HT-29 (cell line): ENCODE measurements around the gene ADCY5. TPM values are rescaled to one million over a fixed set of nuclear protein-coding genes. Genes with fewer than 3 reads are reported as not detected.

Experiments used
- DNase-seq: peaks from one replicate; pipeline ENCODE4 v3.0.0-alpha.2; 2015; ENCODE audit warnings: low spot score
- total RNA-seq: library from RNA; depleted of rRNA; stranded (reverse); fragments of >200 nt; shearing (Covaris generic); gene quantifications from 2 replicates; pipeline ENCODE4 v1.2.3, GENCODE V29; 2014

Gene ADCY5
- total RNA-seq, 1 experiment from 2014 or later, result 1.6 TPM

DNA sequence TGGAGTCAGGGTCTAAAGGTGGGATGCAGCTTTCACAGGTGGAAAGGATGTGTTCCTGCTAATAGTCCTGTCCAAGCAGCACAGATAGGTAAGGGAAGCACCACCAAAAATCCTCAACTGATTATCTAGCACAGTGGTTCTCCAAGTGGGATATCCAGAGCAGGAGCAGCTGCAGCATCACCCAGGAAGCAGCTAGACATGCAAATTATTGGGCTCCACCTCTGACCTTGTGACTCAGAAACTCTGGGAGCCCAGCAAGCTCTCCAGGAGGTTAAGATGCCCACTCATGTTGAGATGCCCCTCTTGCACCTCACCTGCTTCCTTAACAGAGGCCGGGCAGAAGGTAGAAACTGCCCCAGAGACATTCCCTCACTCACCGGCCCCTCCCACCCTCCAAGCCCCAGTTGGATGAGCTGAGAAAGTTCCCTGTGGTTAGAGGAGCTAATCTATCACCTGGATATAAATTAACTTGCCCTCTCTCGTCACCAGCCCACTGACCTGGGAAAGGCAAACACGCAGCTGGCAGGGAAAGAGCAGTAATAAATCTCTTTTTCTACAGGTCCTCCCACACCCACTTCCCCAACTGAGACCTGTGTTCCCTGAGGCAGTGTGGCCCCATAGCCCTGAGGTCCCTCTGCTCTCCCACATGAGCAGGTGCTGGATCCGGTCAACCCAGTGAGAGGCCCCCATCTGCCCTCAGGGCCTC lies 39.3 kb downstream of the ADCY5 start:
- DNase-seq, result peak; percentile 70

DNA sequence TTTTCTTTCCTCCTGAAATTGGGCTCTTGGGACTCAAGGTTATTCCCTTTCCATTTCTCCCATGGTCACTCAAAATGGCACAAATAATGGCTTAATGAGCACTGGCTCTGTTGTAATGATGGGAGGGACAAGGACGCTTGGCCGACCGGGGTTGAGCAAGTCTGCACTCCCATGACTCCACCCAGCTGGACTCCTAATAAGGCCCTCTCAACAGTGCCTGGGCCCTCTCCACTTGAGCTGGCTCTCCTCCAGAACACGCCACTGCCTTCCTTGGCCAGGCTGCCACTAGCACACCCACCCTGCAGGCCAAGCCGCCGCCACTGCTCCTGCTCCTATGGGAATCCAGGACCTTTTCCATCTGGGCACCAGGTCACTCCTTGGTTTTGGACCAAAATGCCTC lies 42.3 kb downstream of the ADCY5 start:
- no peak for DNase-seq

GRCh38 chr3:123405936-123406510 lies 42.9 kb downstream of the ADCY5 start:
- no peak for DNase-seq

- no peak for DNase-seq
Observed at GRCh38 chr3:123405021-123405420, 43.9 kb downstream of the ADCY5 start.

DNA sequence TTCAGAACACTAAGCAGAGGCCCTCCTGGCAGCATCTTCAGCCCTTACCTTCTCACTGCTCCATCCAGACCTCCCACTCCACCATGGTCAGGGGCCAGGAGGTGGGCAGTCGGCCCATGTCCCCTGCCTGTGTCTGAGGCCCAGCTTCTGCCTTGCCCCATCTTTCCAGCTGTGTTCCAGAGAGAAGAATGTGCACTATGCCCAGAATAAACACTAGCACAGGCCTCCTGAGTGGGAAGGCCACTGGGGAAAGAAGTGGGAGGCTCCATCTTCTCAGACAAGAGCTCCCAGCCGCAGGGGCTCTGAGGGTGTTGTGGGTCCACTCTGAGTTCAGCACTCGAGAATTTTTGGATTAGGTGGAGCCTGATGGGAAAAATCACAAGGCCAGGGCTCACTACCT lies 44.5 kb downstream of the ADCY5 start:
- no peak for DNase-seq

GRCh38 chr3:123401836-123402530 lies 46.9 kb downstream of the ADCY5 start:
- no peak for DNase-seq

GRCh38 chr3:123400169-123400568 lies 48.7 kb downstream of the ADCY5 start:
- DNase-seq, result no peak

DNA sequence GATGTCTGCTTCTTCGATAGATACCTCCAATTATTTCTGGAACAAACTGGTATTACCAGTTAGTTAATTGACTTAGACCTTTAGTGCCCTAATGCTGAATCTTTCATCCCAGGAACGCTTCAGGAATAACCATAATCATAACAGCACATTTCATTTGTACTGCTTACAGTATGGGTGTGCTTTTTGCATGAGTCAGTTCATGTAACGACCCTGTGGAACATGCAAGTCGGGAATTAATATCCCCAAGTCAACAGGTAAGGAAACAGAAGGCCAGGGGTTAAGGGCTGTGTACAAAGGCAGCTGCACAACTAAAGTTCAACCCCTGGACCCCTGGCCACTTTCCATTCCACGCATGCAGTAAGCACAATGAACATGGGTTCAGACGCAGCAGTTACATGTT lies 49.2 kb downstream of the ADCY5 start:
- DNase-seq, result peak; percentile 20

- DNase-seq, result no peak
Observed at GRCh38 chr3:123397921-123398785, 50.7 kb downstream of the ADCY5 start.

DNA sequence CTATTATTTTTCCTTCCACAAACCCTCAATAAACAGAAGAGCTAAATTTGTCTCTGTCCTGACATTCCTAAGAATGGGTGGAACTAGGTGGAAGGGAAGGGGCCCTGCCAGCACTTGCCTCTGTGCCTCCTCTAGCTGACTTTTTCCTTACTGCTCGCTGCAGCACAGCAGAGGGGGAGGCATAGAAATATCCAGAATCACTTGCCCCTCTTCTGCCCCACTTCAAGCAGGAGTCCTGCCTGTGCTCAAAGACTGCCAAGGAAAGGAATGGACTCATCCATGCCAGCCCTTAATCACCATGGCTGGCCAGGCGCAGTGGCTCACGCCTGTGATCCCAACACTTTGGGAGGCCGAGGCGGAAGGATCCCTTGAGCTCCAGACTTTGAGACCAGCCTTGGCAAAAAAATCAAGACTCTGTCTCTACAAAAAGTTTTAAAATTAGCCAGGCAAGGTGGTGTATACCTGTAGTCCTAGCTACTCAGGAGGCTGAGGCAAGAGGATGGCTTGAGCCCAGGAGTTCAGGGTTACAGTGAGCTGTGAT lies 51.8 kb downstream of the ADCY5 start:
- no peak for DNase-seq

- peak; percentile 65 for DNase-seq
Observed at GRCh38 chr3:123396171-123397049, 52.5 kb downstream of the ADCY5 start.

DNA sequence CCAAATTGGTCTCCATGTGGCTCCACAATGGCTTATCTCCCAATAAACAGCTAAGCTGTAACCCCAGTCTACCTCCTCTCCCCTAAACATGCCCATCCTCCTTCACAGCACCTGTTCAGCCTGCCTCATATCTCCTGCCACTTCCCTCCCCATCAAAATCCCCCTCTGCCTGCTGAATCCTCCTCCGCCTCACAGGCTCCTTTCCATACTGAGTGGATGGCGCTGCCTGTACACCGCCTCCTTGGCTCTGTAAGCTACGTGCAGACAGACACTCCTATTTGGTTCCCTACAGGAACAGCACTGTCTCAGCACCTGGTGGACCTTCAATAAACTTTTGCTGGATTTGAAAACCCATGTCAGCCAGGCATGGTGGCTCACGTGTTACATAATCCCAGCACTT lies 53.7 kb downstream of the ADCY5 start:
- DNase-seq, result no peak

DNA sequence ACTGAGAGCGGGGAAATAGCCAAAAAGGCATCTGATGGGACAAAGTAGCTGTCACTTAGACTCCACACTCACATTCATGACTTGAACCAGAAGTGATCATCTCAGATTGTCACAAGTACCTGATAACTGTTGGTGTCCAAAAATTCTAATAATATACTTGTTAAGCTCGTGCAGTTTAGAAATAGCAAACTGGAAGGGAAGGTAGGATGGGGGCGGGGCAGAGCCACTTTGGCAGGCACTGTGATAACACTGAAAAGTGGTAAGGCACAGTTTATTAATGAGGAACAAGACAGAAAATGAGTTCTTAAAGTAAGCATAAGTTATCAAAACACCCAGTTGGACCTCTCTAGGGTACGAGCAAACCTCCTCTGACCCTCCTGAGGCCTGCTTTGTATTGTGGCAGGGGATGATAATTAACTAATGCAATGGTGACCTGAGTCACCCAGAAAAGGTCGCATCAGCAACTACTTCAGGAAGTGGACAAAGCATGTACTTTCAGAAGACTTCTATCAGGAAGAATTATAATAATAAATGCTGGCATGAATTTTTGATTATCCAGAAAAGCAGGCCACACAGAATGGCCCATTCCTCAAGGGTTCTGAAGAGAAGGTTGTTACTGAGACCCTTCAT lies 54.4 kb downstream of the ADCY5 start:
- no peak for DNase-seq

DNA sequence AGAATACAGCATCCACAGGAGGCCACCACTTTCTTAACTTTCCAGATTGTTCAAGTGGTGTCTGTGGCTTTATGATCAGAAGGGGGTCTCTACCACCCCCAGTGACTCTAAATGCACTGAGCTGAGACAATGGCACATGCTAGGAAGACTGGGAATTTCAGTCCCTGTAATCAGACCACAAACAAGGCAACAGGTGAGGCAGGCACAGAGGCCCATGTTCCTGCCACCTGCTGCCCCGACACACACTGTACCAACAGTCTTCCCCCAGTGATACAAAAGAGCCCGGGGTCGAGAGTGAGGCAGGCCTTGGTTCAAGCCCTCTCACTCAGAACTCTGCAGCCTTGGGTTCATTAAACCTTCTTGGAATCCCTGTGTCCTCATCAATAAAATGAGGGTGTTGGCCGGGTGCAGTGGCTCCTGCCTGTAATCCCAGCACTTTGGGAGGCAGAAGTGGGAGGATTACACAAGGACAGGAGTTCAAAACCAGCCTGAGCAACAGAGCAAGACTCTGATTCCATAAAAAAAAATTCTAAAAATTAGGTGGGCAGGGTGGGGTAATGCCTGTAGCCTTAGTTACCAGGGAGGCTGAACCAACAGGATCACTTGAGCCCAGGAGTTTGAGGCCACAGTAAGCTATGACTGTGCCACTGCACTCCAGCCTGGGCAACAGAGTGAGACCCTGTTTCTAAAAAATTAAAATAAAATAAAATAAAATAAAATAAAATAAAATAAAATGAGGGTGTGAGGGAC lies 55.8 kb downstream of the ADCY5 start:
- no peak for DNase-seq

DNA sequence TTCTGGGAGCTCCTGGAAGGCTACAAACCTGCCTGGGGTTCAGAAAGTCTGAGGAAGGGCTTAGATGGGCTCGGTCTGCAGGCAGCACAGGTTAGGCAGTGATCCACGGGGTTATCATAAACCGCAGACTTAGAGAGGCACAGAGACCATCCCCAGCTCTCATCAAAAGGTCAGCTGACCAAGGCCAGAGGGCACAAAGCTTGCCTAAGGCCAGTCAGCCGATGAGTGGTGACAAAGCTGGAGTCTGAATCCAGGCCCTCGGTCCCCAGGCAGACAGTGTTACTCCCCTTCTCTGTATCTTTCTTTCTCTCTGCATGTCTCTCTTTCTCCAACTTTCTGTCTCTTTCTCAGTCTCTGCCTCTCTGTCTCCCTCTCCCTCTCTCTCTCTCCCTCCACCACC lies 56.5 kb downstream of the ADCY5 start:
- no peak for DNase-seq

DNA sequence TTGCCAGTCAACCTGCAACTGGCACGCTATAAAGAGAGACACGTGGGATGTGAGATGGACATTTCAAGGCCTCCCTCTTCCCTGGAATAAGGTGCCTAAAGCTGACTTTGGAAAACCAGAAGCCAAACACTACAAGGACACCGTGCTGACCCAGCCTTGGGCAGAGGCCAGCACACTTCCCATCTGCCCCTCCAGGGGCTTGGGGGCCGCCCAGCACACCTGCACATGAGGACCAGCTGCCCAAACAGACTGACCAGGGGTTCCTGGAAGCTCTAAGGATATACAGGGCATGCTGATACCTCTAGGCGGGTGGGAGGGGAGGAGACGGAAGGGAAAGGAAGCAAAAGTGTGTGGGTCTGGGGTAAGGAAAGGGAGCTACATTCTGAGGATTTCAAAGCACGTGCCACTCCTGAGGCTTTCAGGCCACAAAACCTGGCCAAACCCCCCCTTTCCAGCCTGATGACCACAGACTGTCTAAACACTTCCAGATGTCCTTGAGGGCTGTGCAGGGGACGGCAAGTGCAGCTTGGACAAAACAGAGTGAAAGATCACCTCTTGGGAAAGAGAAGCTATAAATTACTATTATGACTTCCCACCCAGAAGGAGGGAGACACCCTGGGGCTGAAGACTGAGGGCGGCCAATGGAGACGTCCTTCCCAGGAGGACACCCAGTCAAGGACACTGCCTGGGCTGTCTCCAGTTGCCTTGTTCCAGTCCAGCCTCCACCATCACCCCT lies 57.9 kb downstream of the ADCY5 start:
- DNase-seq, result no peak

- no peak for DNase-seq
Observed at GRCh38 chr3:123389628-123389918, 59.3 kb downstream of the ADCY5 start.

GRCh38 chr3:123388811-123389627 lies 59.9 kb downstream of the ADCY5 start:
- DNase-seq, result no peak
